Measurements from ENCODE around the gene DNAJC2.
"Not testable (repeated sequence)": the region's sequence is repeated elsewhere in the genome, so short reads cannot be mapped to it uniquely, and the experiment has no call there.

Gene DNAJC2

GRCh38 chr7:103343332-103343731 is 1.2 kb downstream of the DNAJC2 start:
- no peak for DNase-seq (ENCODE audit: low read depth, low spot score)

GRCh38 chr7:103341466-103341865 is 3.1 kb downstream of the DNAJC2 start:
- DNase-seq (ENCODE audit: low read depth, low spot score), result no peak

- no peak for DNase-seq (ENCODE audit: low read depth, low spot score)
These were observed 5.7 kb downstream of the DNAJC2 start for GRCh38 chr7:103338864-103339263.

GRCh38 chr7:103336761-103337160 is 7.8 kb downstream of the DNAJC2 start:
- no peak for DNase-seq (ENCODE audit: low read depth, low spot score)

- no peak for DNase-seq (ENCODE audit: low read depth, low spot score)
These were observed 18.8 kb downstream of the DNAJC2 start for GRCh38 chr7:103325744-103326143.

- no peak for DNase-seq (ENCODE audit: low read depth, low spot score)
These were observed 27.6 kb downstream of the DNAJC2 start for GRCh38 chr7:103317009-103317408.

- DNase-seq (ENCODE audit: low read depth, low spot score), result no peak
These were observed 28.1 kb downstream of the DNAJC2 start for GRCh38 chr7:103316380-103316941.

GRCh38 chr7:103314852-103315251 is 29.7 kb downstream of the DNAJC2 start:
- DNase-seq (ENCODE audit: low read depth, low spot score), result no peak

GRCh38 chr7:103307503-103308231 is 36.9 kb downstream of the DNAJC2 start:
- peak; percentile 2 for DNase-seq (ENCODE audit: low read depth, low spot score)

- no peak for DNase-seq (ENCODE audit: low read depth, low spot score)
These were observed 43.1 kb downstream of the DNAJC2 start for GRCh38 chr7:103301441-103301840.

GRCh38 chr7:103299660-103300059 is 44.9 kb downstream of the DNAJC2 start:
- DNase-seq (ENCODE audit: low read depth, low spot score), result no peak

- peak; percentile 2 for DNase-seq (ENCODE audit: low read depth, low spot score)
These were observed 46.8 kb downstream of the DNAJC2 start for GRCh38 chr7:103297837-103298179.

GRCh38 chr7:103296901-103297836 is 47.4 kb downstream of the DNAJC2 start, which contains the start of gene PMPCB:
Gene PMPCB, plus strand, starts transcription at chr7:103297435. Its CDS starts 25 bp downstream, at chr7:103297460.
- peak; percentile 97 for DNase-seq (ENCODE audit: low read depth, low spot score)

GRCh38 chr7:103293526-103293925 is 51.0 kb downstream of the DNAJC2 start:
- no peak for DNase-seq (ENCODE audit: low read depth, low spot score)

GRCh38 chr7:103292122-103292521 is 52.4 kb downstream of the DNAJC2 start:
- no peak for DNase-seq (ENCODE audit: low read depth, low spot score)

- DNase-seq (ENCODE audit: low read depth, low spot score), result not testable (repeated sequence)
These were observed 61.7 kb downstream of the DNAJC2 start for GRCh38 chr7:103282802-103283427.

GRCh38 chr7:103280803-103281155 is 63.8 kb downstream of the DNAJC2 start:
- peak; percentile 36 for DNase-seq (ENCODE audit: low read depth, low spot score)

- peak; percentile 75 for DNase-seq (ENCODE audit: low read depth, low spot score)
These were observed 64.4 kb downstream of the DNAJC2 start for GRCh38 chr7:103279963-103280802.

GRCh38 chr7:103279636-103279962 is 65.0 kb downstream of the DNAJC2 start:
- DNase-seq (ENCODE audit: low read depth, low spot score), result peak; percentile 42

- not testable (repeated sequence) for DNase-seq (ENCODE audit: low read depth, low spot score)
These were observed 66.4 kb downstream of the DNAJC2 start for GRCh38 chr7:103278195-103278594.

- DNase-seq (ENCODE audit: low read depth, low spot score), result not testable (repeated sequence)
These were observed 69.7 kb downstream of the DNAJC2 start for GRCh38 chr7:103274867-103275266.
